Osteocyte (in vitro differentiated cells): Measurements from ENCODE around the gene AGMAT. TPM values are rescaled to one million over a fixed set of nuclear protein-coding genes. Genes with fewer than 3 reads are reported as not detected.

ENCODE experiments used
- DNase-seq: peaks from one replicate; pipeline ENCODE4 v3.0.0; 2021; ENCODE audit warnings: mixed read lengths; ENCODE audit not compliant: unreplicated experiment; ENCODE audit errors: extremely low spot score
- H3K27ac Mint-ChIP-seq: one replicate; pipeline ENCODE4 v1.8.0; 2021; ENCODE audit warnings: mild to moderate bottlenecking, mixed read lengths; ENCODE audit not compliant: unreplicated experiment
- H3K27me3 Mint-ChIP-seq: one replicate; pipeline ENCODE4 v1.8.0; 2021; ENCODE audit warnings: mixed read lengths; ENCODE audit not compliant: unreplicated experiment
- H3K36me3 Mint-ChIP-seq: one replicate; pipeline ENCODE4 v1.8.0; 2021; ENCODE audit warnings: mixed read lengths; ENCODE audit not compliant: unreplicated experiment
- H3K4me1 Mint-ChIP-seq: one replicate; pipeline ENCODE4 v1.8.0; 2021; ENCODE audit warnings: mixed read lengths; ENCODE audit not compliant: unreplicated experiment
- H3K4me3 Mint-ChIP-seq: one replicate; pipeline ENCODE4 v1.8.0; 2021; ENCODE audit warnings: mild to moderate bottlenecking, moderate library complexity, mixed read lengths; ENCODE audit not compliant: unreplicated experiment
- H3K9me3 Mint-ChIP-seq: one replicate; pipeline ENCODE4 v1.8.0; 2021; ENCODE audit warnings: mixed read lengths; ENCODE audit not compliant: unreplicated experiment
- total RNA-seq: library from RNA; stranded (reverse); gene quantifications from 2 replicates; pipeline ENCODE4 v1.2.1, GENCODE V29; 2021
- TF ChIP-seq, protein P1 (sequence below): fragments of 200-600 bp; sonication (generic); IDR thresholded peaks from 2 replicates; pipeline ENCODE4 v1.5.0; 2021; ENCODE audit warnings: antibody characterized with exemption, mild to moderate bottlenecking, moderate library complexity

AGMAT gene
- total RNA-seq, 1 donor from 2014 or later = 0.19 TPM

DNA sequence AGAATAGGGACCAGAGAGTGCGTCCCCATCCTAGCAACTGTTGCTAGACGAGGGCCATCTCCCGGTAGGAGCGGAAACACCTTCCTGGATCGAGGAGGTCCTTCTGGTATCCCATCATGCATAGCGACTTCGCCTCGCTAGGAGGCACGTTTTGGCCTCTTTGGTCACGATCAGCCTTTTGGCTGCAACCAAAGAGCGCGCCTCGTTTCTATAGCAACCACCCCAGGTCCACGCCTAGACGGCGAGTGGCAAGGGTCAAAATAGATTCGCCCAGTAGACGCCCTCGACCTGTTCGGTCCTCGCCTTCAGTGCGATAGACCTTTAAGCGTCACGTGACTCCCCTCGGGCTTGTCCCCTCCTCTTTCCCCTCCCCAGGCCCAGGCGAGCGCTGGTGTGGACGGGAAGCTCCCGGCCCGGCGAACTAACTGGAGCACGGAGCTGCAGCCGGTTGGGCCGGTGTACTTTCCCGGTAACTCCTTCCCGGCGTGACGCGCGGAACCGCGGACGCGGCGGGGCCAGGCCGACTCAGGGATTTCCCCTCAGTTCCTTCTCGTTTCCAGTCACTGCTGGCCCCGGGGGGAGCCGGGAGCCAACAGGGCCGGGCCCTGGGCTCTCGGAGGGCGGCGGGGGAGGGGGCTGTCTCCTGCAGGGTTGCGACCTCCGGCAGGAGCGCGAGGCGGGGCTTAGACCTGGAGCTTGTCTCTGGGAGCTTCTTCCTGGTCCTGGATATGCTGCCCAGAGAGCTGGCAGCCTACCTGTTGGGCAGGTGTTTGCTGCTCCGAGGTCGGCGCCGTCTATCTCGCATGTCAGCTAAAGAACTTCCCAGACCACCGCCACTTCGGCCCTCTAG lies 58.1 kb downstream of the AGMAT start, which contains the start of gene DNAJC16:
Gene DNAJC16, plus strand, starts transcription at position 359 of the 850 bp plus-strand sequence. CDS start 2,258 bp downstream, outside the sequence.
- peak; percentile 99 for DNase-seq
- no peaks in the 10 kb centered on the region for H3K9me3 Mint-ChIP-seq
- peak within 1 kb of the TSS; percentile 94 for H3K4me3 Mint-ChIP-seq
- peaks cover 38% of the 10 kb centered on the region for H3K4me1 Mint-ChIP-seq
- H3K36me3 Mint-ChIP-seq = peaks cover 2% of the 10 kb centered on the region
- no peaks in the 10 kb centered on the region for H3K27me3 Mint-ChIP-seq
- peak within 1 kb of the TSS; percentile 100 for H3K27ac Mint-ChIP-seq
- TF ChIP-seq, protein P1, sequence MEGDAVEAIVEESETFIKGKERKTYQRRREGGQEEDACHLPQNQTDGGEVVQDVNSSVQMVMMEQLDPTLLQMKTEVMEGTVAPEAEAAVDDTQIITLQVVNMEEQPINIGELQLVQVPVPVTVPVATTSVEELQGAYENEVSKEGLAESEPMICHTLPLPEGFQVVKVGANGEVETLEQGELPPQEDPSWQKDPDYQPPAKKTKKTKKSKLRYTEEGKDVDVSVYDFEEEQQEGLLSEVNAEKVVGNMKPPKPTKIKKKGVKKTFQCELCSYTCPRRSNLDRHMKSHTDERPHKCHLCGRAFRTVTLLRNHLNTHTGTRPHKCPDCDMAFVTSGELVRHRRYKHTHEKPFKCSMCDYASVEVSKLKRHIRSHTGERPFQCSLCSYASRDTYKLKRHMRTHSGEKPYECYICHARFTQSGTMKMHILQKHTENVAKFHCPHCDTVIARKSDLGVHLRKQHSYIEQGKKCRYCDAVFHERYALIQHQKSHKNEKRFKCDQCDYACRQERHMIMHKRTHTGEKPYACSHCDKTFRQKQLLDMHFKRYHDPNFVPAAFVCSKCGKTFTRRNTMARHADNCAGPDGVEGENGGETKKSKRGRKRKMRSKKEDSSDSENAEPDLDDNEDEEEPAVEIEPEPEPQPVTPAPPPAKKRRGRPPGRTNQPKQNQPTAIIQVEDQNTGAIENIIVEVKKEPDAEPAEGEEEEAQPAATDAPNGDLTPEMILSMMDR = peak; percentile 26

DNA sequence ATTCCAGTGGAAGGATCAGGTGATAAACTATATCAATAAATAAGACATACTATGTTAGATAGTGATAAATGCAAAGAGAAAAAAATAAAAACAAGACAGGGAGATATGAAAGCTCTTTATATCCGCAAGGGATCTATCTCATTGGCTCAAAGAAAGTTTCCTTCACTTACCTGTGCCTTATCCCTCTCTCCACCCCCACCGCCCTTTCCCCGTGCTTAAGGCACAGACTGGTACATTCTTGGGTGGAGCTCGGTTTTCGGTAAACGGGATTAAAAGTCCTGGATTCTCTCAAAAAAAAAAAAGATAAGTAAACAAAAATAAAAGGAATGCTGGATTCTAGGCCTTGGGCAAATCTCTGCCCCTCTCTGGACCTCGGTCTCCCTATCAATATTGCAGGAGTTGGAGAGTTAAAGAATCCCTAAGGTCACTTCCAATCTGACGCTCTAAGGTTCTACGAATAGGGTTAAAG lies 58.8 kb downstream of the AGMAT start:
- peaks cover 38% of the 10 kb centered on the region for H3K4me1 Mint-ChIP-seq
- H3K9me3 Mint-ChIP-seq = no peaks in the 10 kb centered on the region

DNA sequence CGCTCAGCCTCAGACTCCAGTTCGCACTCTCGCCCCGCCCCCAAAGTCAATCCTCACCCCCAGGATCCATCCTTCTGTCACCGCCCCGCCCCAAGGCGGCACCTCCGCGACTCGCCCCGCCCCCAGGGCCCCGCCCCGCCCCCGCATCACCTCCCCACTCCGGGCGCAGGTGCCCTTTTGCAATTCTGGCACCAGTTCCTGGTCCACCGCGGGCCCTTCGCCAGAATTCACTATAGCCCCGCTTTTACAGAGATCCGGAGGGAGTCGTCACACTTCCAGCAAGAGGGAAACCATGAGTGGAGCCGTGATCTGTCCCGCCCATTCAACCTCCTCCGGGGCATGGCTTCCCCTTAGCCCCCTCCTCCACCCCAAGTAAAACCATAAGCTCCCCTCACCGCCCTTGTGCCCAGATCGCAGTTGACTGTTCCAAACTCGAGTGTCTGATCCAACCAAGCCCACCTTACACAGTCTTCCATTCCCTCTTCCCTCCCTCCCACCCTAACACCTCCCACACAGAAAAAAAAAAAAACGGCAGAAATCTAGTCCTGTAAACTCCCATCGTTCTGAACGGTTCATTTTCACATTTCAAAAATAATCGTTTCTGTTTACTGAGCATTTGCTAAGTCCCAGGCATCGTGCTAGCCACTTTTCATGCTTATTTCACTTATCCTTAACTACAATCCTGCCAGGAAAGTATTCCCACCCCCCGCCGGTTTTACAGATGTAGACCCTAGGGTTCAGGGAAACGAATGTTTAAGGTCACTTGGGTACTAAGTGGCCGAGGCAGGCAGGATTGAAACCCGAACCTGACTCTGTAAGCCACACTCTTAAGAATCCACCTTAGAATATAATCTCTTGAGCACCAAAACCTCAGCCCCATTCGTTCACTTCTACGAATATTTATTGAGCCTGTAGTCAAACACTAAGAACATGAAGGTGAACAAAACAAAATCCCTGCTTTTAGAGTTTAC lies 59.5 kb downstream of the AGMAT start:
- Mint-ChIP-seq H3K4me1 (peaks cover 38% of the 10 kb centered on the region), H3K27ac (peak overlapping the region; percentile 100), H3K36me3 (peaks cover 2% of the 10 kb centered on the region), H3K9me3 (no peaks in the 10 kb centered on the region), H3K27me3 (no peaks in the 10 kb centered on the region), H3K4me3 (peak overlapping the region; percentile 94)
- TF ChIP-seq, protein P1 = no peak
- DNase-seq = no peak

More for the DNA sequence above, 58.8 kb downstream of the AGMAT start:
- TF ChIP-seq, protein P1 = no peak
- DNase-seq = no peak
- Mint-ChIP-seq H3K4me3 (peak overlapping the region; percentile 94), H3K27me3 (no peaks in the 10 kb centered on the region), H3K27ac (peak overlapping the region; percentile 100), H3K36me3 (peaks cover 2% of the 10 kb centered on the region)

DNA sequence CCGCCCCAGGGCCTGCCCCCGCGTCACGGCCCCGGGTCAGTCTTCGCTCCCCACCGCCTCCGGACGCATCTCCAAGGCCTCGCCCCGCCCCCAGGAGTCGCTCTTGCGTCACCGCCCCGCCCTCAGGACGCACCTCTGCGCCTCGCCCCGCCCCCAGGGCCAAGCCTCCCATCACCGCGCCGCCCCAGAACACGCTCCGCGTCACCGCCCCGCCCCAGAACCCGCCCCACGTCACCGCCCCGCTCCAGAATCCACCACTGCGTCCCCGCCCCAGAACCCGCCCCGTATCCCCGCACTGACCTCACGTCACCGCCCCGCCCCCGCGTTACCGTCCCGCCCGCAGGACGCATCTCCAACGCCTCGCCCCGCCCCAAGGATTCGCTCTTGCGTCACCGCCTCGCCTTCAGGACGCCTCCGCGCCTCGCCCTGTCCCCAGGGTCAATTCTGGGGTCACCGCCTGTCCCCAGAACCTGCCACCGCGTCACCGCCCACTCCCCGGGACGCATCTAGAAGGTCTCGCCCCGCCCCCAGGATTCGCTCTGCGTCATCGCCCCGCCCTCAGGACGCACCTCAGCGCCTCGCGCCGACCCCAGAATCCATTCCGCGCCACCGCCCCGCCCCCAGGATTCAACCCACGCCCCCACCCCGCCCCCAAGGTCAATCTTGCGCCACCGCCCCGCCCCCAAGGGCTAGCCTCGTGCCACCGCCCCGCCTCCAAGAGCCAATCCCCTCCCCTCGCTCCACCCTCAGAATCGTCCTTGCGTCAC lies 60.4 kb downstream of the AGMAT start:
- TF ChIP-seq, protein P1 = no peak
- Mint-ChIP-seq H3K27ac (peak overlapping the region; percentile 100), H3K27me3 (no peaks in the 10 kb centered on the region), H3K9me3 (no peaks in the 10 kb centered on the region), H3K36me3 (no peaks in the 10 kb centered on the region), H3K4me3 (peak overlapping the region; percentile 94), H3K4me1 (peaks cover 38% of the 10 kb centered on the region)
- DNase-seq = peak; percentile 100
